ENCODE data around the gene TALDO1. TPM values are rescaled to one million over a fixed set of nuclear protein-coding genes. Genes with fewer than 3 reads are reported as not detected.

Gene TALDO1
- total RNA-seq, 1 experiment from 2014 or later, result 314 TPM

- no peak for ATAC-seq
- peaks cover 9% of the 10 kb centered on the region; the same call in 1 of the 2 replicates for H3K36me3 Mint-ChIP-seq
- DNase-seq (ENCODE audit: low spot score), result no peak
- H3K27ac Mint-ChIP-seq, result peak overlapping the region; percentile 83
- H3K27me3 Mint-ChIP-seq (ENCODE audit: low read depth), result no peaks in the 10 kb centered on the region
- POLR2A ChIA-PET, result interaction anchor here (1.2 to 2.3 kb wide), 4 partner anchors 12 to 211 kb away, joined by 3 to 10 read pairs (median 4); no protein-coding TSS in a partner anchor
- TF ChIP-seq RELA (CRISPR knock-in tag; IDR thresholded peaks at IDR 0.05; ENCODE audit: borderline replicate concordance), result no peak
- no peak for TF ChIP-seq EMX1 (CRISPR knock-in tag; IDR thresholded peaks at IDR 0.05)
- no peak for TF ChIP-seq E2F4 (CRISPR knock-in tag; IDR thresholded peaks at IDR 0.05; ENCODE audit: borderline replicate concordance, low read depth)
- no peak for TF ChIP-seq STAT6 (CRISPR knock-in tag; conservative IDR thresholded peaks at IDR 0.05; ENCODE audit: low read depth)
- no peak for TF ChIP-seq CTCF (IDR thresholded peaks at IDR 0.05)
- no peak for TF ChIP-seq ATF1 (CRISPR knock-in tag; IDR thresholded peaks at IDR 0.05)
- TF ChIP-seq ZNF423 (CRISPR knock-in tag; IDR thresholded peaks at IDR 0.05), result no peak
- no peak for TF ChIP-seq ZNF317 (CRISPR knock-in tag; IDR thresholded peaks at IDR 0.05; ENCODE audit: borderline replicate concordance, low read depth)
- TF ChIP-seq E2F1 (CRISPR knock-in tag; IDR thresholded peaks at IDR 0.05), result no peak
- no peak for TF ChIP-seq HMGA2 (CRISPR knock-in tag; IDR thresholded peaks at IDR 0.05)
- no peak for TF ChIP-seq SMAD3 (CRISPR knock-in tag; IDR thresholded peaks at IDR 0.05; ENCODE audit: borderline replicate concordance)
- no peak for TF ChIP-seq GABPB1 (CRISPR knock-in tag; IDR thresholded peaks at IDR 0.05)
- no peak for TF ChIP-seq JAZF1 (CRISPR knock-in tag; IDR thresholded peaks at IDR 0.05)
- TF ChIP-seq PREB (CRISPR knock-in tag; IDR thresholded peaks at IDR 0.05; ENCODE audit: borderline replicate concordance), result no peak
- H3K4me1 Mint-ChIP-seq, result peaks cover 19% of the 10 kb centered on the region
- H3K9me3 Mint-ChIP-seq, result no peaks in the 10 kb centered on the region
- CTCF ChIA-PET, result interaction anchor here (0.8 to 2.3 kb wide), 9 partner anchors 10 to 80 kb away, joined by 3 to 12 read pairs (median 6); partner anchors contain the start of genes CEND1 and TMEM80
- peak overlapping the region; percentile 88 for H3K4me3 Mint-ChIP-seq
Measured at GRCh38 chr11:776263-776560, 28.9 kb downstream of the TALDO1 start.

- Mint-ChIP-seq H3K9me3 (no peaks in the 10 kb centered on the region), H3K4me1 (peaks cover 23% of the 10 kb centered on the region), H3K4me3 (peak overlapping the region; percentile 88), H3K27me3 (ENCODE audit: low read depth) (no peaks in the 10 kb centered on the region), H3K36me3 (peaks cover 9% of the 10 kb centered on the region; the same call in 1 of the 2 replicates), H3K27ac (peak overlapping the region; percentile 83)
- ChIA-PET CTCF (interaction anchor here (0.7 to 2.3 kb wide), 15 partner anchors 10 to 168 kb away, joined by 3 to 12 read pairs (median 4); partner anchors contain the start of genes CEND1, PNPLA2, TALDO1 and TMEM80), POLR2A (interaction anchor here (0.6 to 2.3 kb wide), 8 partner anchors 13 to 212 kb away, joined by 3 to 10 read pairs (median 4); partner anchors contain the start of genes PIDD1 and TALDO1)
- DNase-seq (ENCODE audit: low spot score) (peak; percentile 73), ATAC-seq (peak; percentile 59)
- TF ChIP-seq KAT7 (CRISPR knock-in tag; IDR thresholded peaks at IDR 0.05; ENCODE audit: borderline replicate concordance) (0 out of 2 replicates have a peak, but pooled peaks have one; percentile 59), FOXK1 (CRISPR knock-in tag; IDR thresholded peaks at IDR 0.05) (peak; percentile 24; the same call in 1 of the 2 replicates), PRDM15 (CRISPR knock-in tag; IDR thresholded peaks at IDR 0.05) (0 out of 2 replicates have a peak, but pooled peaks have one; percentile 23), ERG (CRISPR knock-in tag; IDR thresholded peaks at IDR 0.05) (no peak)
Measured at GRCh38 chr11:776561-777287, 29.5 kb downstream of the TALDO1 start.

Measured in WTC11 (cell line).